GM12801 (cell line): ENCODE measurements around the gene MAST4.

Experiments
- CTCF ChIP-seq: IDR thresholded peaks from one replicate; pipeline ENCODE4 v1.5.1; 2011; ENCODE audit warnings: control low read depth; ENCODE audit not compliant: insufficient read length; ENCODE audit errors: extremely low read depth

The MAST4 gene

GRCh38 chr5:66862020-66862419 is 265.8 kb downstream of the MAST4 start:
- no peak for TF ChIP-seq CTCF

- TF ChIP-seq CTCF: no peak
Measured at GRCh38 chr5:66863243-66864170, 267.3 kb downstream of the MAST4 start.

DNA sequence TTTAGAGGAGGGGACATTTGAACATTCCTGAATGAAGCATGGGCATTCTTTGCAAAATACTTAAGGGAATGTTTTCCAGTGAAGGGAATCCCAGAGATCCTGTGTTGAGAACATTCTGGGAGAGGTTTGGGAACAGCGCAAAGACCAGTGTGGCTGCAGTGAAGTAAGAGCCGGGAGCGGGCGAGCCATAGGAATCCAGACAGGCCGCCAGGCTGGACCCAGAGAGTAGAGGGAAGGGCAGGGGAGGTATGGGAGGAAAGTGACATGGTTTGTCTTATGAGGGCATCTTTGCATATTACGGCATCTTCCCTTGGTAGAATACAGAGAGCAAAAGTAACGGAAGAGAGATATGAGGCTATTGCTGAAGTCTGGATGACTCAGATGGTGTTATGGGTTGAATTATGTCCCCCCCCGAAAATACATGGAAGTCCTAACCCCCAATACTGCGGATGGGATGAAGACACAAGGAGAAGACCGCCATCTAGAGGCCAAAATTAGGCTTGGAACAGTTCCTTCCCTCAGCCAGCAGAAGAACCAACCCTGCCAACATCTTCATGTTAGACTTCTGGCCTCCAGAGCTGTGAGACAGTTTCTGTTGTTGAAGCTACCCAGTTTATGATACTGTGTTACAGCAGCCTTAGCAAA is 268.2 kb downstream of the MAST4 start:
- TF ChIP-seq CTCF: no peak

DNA sequence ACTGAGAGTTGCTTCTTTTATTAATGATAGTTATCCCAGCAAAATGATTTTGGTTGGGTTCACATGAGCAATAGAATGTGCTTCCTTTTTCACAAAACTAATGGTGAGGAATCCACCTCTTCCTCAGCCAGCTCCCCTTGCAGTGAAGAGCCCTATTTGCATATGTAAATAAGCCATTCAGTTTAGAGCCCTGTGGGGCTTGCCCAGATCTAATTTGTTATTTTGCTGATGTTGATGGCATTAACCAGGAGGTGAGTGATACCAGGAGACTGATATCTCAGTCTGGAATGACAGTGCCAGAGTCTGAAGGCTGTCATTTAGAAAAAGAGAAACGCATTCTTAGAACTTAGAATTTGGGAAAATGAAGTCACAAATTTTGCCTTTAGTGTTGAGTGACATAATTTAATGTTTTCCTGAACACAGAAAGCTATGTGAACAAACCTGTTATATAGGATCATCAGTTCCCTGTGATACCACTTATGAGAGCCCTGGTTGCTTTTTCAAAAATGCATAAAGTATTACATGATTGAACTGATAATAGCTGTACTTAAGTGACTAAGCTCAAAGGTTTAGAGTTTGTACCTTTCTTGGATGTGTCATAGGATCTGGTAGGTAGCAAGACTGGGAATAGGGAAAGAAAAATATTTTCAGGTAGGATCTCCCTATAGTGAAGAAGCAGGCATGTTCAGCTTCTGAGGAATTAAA is 271.6 kb downstream of the MAST4 start:
- no peak for TF ChIP-seq CTCF

DNA sequence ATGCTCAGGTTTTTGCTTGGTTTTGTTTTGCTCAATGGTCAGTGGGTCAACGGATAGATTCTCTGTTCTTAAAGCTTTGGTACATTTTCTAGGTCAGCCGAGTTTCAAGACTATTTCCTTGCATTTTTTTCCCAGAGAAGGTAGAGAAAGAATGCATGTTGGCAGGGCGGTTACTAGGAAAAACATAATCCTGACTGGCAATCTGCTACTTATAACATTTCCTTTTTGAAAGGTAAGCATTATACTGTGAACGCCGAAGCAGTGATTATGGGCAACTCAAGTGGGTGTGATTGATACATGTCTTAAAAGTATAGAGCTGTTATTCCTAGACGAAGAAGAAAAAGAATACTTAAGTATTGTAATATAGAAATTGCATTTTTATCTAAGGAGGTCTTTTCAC is 273.2 kb downstream of the MAST4 start:
- no peak for TF ChIP-seq CTCF

GRCh38 chr5:66870708-66871107 is 274.5 kb downstream of the MAST4 start:
- TF ChIP-seq CTCF: no peak

GRCh38 chr5:66871651-66872050 is 275.5 kb downstream of the MAST4 start:
- no peak for TF ChIP-seq CTCF
